Lower leg skin (tissue), 4 donors: ENCODE data around the gene TTC21A. TPM values are rescaled to one million over a fixed set of nuclear protein-coding genes. Genes with fewer than 3 reads are reported as not detected.

Source experiments
- DNase-seq, 2 donors: peaks; one replicate each; pipeline ENCODE4 v3.0.0-alpha.2; 2019; ENCODE audit warnings: low spot score in 2 of 2
- H3K4me3 ChIP-seq: fragments of 200-600 bp; sonication (generic); 2 replicates; pipeline ENCODE4 v1.5.1; 2017; ENCODE audit warnings: mild to moderate bottlenecking, low read depth; ENCODE audit not compliant: poor library complexity, severe bottlenecking
- CTCF ChIP-seq, 3 donors: fragments of 450-650 bp; IDR thresholded peaks; one replicate each; pipeline ENCODE4 v1.5.1; 2016; ENCODE audit warnings: antibody characterized with exemption in 3 of 3, mild to moderate bottlenecking in 3 of 3, moderate library complexity in 2 of 3
- POLR2A ChIP-seq, 2 donors: fragments of 450-650 bp; IDR thresholded peaks; one replicate each; pipeline ENCODE4 v1.6.1; 2016 to 2017; ENCODE audit warnings: antibody characterized with exemption in 2 of 2, mild to moderate bottlenecking in 1 of 2, moderate library complexity in 1 of 2
- WGBS, 2 donors: methylation state at CpG; one replicate each; pipeline ENCODE4 v1.1.5; 2018; 5-methylcytosine and 5-hydroxymethylcytosine counted together
- intact Hi-C: fragments of 100-400 bp; cut with DNase I; formaldehyde crosslinking; loops from one replicate; pipeline ENCODE4 v1.15.0; 2023; ENCODE audit warnings: low total_unique reads
- total RNA-seq, 4 donors: library from RNA; depleted of rRNA; stranded (reverse); fragments of >200 nt; gene quantifications; one replicate each; pipeline ENCODE4 v1.1.0, GENCODE V29; 2016

Gene TTC21A
- total RNA-seq, 4 donors from 2014 or later: 2.7 to 5.6 (median 4.9) TPM

DNA sequence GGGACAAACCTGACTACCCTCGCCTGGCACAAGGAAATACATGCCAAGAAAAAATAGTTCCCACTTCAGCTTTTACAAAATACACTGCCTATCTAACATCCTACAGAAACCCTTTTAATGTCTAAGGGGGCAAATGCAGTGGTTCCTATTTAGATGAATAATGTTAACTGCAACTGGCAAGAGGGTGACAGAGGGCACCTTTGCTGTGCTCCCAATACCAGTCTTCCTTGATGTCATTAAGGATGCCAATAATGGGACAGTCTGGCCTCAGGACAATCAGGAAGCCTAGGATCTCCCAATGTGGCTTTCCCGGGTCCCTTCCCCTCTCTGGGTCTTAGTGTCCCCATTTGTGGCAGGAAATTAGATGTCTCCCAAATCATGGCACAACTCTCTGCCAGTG lies 32.0 kb downstream of the TTC21A start:
- TF ChIP-seq CTCF (IDR thresholded peaks at IDR 0.05): no peak
- no peak for TF ChIP-seq POLR2A (IDR thresholded peaks at IDR 0.05)
- intact Hi-C loops: no loop called here
- no peak for DNase-seq
- 58 to 67% methylated on average over 2 of the region's 2 CpGs for WGBS, 2 donors
- no peak overlapping the region for H3K4me3 ChIP-seq

- WGBS, 2 donors: 61 to 81% methylated on average over 2 of the region's 2 CpGs
- no peak for TF ChIP-seq POLR2A (IDR thresholded peaks at IDR 0.05)
- no peak for TF ChIP-seq CTCF (IDR thresholded peaks at IDR 0.05)
- peak in 1 of 2 donors; percentile 61 for DNase-seq
- H3K4me3 ChIP-seq: no peak overlapping the region
- intact Hi-C loops: no loop called here
These were observed 33.0 kb downstream of the TTC21A start for GRCh38 chr3:39140341-39140971.

- peak; percentile 79 to 93 for DNase-seq
- intact Hi-C loops: no loop called here
- TF ChIP-seq CTCF (IDR thresholded peaks at IDR 0.05) (no peak), POLR2A (IDR thresholded peaks at IDR 0.05) (no peak)
- WGBS, 2 donors: 20 to 23% methylated on average over 4 of the region's 4 CpGs
- no peak overlapping the region for H3K4me3 ChIP-seq
These were observed 33.9 kb downstream of the TTC21A start for GRCh38 chr3:39141171-39141995.

DNA sequence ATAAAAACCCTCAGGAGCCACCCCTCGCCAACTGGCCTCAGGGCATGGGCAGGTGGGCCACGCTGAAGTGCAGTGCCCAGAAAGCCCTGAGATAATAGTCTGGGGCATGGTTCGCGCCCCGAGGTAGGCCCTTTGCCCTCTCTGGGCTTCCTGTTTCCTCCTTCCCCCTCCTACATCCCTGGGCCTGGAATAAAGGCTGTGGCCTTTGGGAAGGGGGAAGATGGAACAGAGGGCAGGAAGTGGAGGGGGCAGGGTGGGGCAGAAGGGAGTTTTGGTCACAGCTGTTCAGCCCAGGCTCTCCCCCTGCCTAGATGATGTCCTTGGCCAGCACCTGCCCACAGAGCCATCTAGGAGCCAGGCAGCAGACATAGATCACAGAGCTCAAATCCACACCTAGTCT lies 34.6 kb downstream of the TTC21A start:
- intact Hi-C loops: no loop called here
- peak in 1 of 2 donors; percentile 85 for DNase-seq
- no peak for TF ChIP-seq CTCF (IDR thresholded peaks at IDR 0.05)
- TF ChIP-seq POLR2A (IDR thresholded peaks at IDR 0.05): no peak
- WGBS, 2 donors: 26 to 38% methylated on average over 5 of the region's 5 CpGs
- no peak overlapping the region for H3K4me3 ChIP-seq

- TF ChIP-seq POLR2A (IDR thresholded peaks at IDR 0.05) (no peak), CTCF (IDR thresholded peaks at IDR 0.05) (no peak)
- H3K4me3 ChIP-seq: no peak overlapping the region
- intact Hi-C loops: no loop called here
- DNase-seq: peak in 1 of 2 donors; percentile 89
- WGBS, 2 donors: 73 to 80% methylated on average over 8 to 10 of the region's 14 CpGs
These were observed 35.8 kb downstream of the TTC21A start for GRCh38 chr3:39143051-39143885.
